ENCODE results near the gene ZNF443. TPM values are rescaled to one million over a fixed set of nuclear protein-coding genes. Genes with fewer than 3 reads are reported as not detected.
A peak's percentile ranks its signal among the peaks of the same experiment; 100 is the strongest.

The ZNF443 gene
- total and polyA plus RNA-seq, 9 of the 15 experiments (the other 6 are each of a cell fraction or from before 2014, with no cell fraction given) = 1.5 to 4.9 (median 2.8) TPM

DNA sequence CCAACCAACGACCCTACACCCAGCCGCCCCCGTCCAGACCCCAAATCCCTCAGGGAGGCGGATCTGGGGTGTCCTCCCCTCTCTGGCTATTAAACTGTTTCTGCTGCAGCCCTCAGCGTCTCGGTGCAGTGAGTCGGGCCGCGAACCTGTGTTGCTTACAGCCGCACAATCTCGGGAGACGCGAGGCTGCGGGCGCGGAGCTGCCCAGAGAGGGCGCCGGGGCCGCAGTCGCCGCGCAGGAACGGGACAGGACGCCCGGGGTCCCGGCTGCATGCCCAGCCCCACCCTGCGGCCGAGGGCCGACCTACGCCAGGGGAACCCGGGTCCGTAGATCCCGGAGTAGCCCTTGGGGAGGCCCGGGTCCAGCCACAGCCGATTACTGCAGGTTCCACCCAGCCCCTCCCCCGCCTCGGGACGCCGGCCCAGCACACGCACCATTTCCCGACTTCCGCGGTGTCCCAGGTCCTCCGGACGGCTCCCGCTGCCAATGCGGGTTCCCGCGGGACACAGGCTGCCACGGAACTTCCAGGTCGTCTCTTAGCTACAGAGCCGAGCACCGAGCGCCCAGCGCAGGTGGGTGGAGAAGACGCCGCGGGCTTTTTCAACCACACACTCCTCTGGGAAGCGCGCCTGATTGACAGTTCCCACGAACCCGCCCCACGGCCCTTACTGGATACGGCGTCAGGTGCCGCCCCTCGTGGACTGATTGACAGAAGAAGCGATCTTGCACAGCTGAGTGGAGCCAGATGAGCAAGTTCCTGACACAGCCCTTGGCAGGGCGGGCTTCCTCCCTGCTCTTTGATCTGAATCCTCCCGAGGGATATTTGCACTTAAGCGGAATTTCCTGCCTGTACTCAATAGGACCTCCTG, 40.0 kb downstream of the ZNF443 start, which contains the start of gene ZNF799 (continued):
- TF ChIP-seq, protein P1, sequence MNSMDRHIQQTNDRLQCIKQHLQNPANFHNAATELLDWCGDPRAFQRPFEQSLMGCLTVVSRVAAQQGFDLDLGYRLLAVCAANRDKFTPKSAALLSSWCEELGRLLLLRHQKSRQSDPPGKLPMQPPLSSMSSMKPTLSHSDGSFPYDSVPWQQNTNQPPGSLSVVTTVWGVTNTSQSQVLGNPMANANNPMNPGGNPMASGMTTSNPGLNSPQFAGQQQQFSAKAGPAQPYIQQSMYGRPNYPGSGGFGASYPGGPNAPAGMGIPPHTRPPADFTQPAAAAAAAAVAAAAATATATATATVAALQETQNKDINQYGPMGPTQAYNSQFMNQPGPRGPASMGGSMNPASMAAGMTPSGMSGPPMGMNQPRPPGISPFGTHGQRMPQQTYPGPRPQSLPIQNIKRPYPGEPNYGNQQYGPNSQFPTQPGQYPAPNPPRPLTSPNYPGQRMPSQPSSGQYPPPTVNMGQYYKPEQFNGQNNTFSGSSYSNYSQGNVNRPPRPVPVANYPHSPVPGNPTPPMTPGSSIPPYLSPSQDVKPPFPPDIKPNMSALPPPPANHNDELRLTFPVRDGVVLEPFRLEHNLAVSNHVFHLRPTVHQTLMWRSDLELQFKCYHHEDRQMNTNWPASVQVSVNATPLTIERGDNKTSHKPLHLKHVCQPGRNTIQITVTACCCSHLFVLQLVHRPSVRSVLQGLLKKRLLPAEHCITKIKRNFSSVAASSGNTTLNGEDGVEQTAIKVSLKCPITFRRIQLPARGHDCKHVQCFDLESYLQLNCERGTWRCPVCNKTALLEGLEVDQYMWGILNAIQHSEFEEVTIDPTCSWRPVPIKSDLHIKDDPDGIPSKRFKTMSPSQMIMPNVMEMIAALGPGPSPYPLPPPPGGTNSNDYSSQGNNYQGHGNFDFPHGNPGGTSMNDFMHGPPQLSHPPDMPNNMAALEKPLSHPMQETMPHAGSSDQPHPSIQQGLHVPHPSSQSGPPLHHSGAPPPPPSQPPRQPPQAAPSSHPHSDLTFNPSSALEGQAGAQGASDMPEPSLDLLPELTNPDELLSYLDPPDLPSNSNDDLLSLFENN (IDR thresholded peaks at IDR 0.05; ENCODE audit: low read depth in 2 of 2, low read length in 2 of 2) = no peak
- TF ChIP-seq, protein P2, sequence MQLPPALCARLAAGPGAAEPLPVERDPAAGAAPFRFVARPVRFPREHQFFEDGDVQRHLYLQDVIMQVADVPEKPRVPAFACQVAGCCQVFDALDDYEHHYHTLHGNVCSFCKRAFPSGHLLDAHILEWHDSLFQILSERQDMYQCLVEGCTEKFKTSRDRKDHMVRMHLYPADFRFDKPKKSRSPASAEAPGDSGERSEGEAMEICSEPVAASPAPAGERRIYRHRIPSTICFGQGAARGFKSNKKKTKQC (CRISPR knock-in tag; IDR thresholded peaks at IDR 0.05) = 0 out of 2 replicates have a peak, but pooled peaks have one; percentile 37
- TF ChIP-seq MYBL2 (IDR thresholded peaks at IDR 0.05; ENCODE audit: low read depth) (no peak), MYBL2 (CRISPR knock-in tag; IDR thresholded peaks at IDR 0.05; ENCODE audit: borderline replicate concordance) (no peak), HIVEP1 (CRISPR knock-in tag; IDR thresholded peaks at IDR 0.05) (no peak), CHD4 (IDR thresholded peaks at IDR 0.05; ENCODE audit: insufficient read depth, insufficient replicate concordance, low read depth, low read length, poor library complexity, severe bottlenecking) (peak; percentile 40), ZNF445 (CRISPR knock-in tag; IDR thresholded peaks at IDR 0.05; ENCODE audit: low read depth) (no peak), ZSCAN32 (CRISPR knock-in tag; IDR thresholded peaks at IDR 0.05) (no peak), CCAR2 (IDR thresholded peaks at IDR 0.05; ENCODE audit: low read depth, low read length) (no peak), ZNF436 (CRISPR knock-in tag; IDR thresholded peaks at IDR 0.05) (no peak), MCM5 (IDR thresholded peaks at IDR 0.05; ENCODE audit: low read depth) (no peak), TOE1 (IDR thresholded peaks at IDR 0.05; ENCODE audit: borderline replicate concordance) (peak; percentile 49; the same call in 1 of the 2 replicates), TOE1 (CRISPR knock-in tag; IDR thresholded peaks at IDR 0.05; ENCODE audit: borderline replicate concordance, low read depth) (no peak), ZBTB7A (IDR thresholded peaks at IDR 0.05; ENCODE audit: borderline replicate concordance, control insufficient read depth, low read depth, low read length) (0 out of 2 replicates have a peak, but pooled peaks have one; percentile 11), TBL1XR1 (IDR thresholded peaks at IDR 0.05; ENCODE audit: low read length in 2 of 2) (no peak), CHD2 (IDR thresholded peaks at IDR 0.05; ENCODE audit: low read depth, low read length) (peak; percentile 63), SRF (CRISPR knock-in tag; IDR thresholded peaks at IDR 0.05) (no peak), STAT5B (CRISPR knock-in tag; IDR thresholded peaks at IDR 0.05) (no peak), SUPT5H (IDR thresholded peaks at IDR 0.05) (peak; percentile 70), NR3C1 (CRISPR knock-in tag; IDR thresholded peaks at IDR 0.05) (0 out of 2 replicates have a peak, but pooled peaks have one; percentile 51), MAZ (CRISPR knock-in tag; conservative IDR thresholded peaks at IDR 0.05 in 1 of 2, IDR thresholded peaks at IDR 0.05 in 1 of 2) (peak; percentile 41 to 42; a peak in 1 of 4 replicates)
- TF ChIP-seq, protein P3, sequence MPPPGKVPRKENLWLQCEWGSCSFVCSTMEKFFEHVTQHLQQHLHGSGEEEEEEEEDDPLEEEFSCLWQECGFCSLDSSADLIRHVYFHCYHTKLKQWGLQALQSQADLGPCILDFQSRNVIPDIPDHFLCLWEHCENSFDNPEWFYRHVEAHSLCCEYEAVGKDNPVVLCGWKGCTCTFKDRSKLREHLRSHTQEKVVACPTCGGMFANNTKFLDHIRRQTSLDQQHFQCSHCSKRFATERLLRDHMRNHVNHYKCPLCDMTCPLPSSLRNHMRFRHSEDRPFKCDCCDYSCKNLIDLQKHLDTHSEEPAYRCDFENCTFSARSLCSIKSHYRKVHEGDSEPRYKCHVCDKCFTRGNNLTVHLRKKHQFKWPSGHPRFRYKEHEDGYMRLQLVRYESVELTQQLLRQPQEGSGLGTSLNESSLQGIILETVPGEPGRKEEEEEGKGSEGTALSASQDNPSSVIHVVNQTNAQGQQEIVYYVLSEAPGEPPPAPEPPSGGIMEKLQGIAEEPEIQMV (tag; conservative IDR thresholded peaks at IDR 0.05; ENCODE audit: low read depth) = no peak

Data from K562 (cell line).